ENCODE measurements around the gene TMPRSS12. TPM values are rescaled to one million over a fixed set of nuclear protein-coding genes. Genes with fewer than 3 reads are reported as not detected.
A peak's percentile ranks its signal among the peaks of the same experiment; 100 is the strongest.
"Not testable (repeated sequence)": the region's sequence is repeated elsewhere in the genome, so short reads cannot be mapped to it uniquely, and the experiment has no call there.

Gene TMPRSS12, protein sequence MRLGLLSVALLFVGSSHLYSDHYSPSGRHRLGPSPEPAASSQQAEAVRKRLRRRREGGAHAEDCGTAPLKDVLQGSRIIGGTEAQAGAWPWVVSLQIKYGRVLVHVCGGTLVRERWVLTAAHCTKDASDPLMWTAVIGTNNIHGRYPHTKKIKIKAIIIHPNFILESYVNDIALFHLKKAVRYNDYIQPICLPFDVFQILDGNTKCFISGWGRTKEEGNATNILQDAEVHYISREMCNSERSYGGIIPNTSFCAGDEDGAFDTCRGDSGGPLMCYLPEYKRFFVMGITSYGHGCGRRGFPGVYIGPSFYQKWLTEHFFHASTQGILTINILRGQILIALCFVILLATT
- under 1 TPM in 3 of 5 donors, not detected in 2; 0.08 to 0.18 (median 0.09) TPM for polyA plus RNA-seq (ENCODE audit: insufficient read depth in 1 of 5, insufficient read length in 5 of 5, low replicate concordance in 1 of 5)
- long read RNA-seq, donor 1, partial matches to known transcripts: 6 of 6 reads
- long read RNA-seq, donor 1, other reads (novel, unspliced or antisense): 0 of 6 reads
- long read RNA-seq, donor 2: 0 reads
- long read RNA-seq, donor 3: 0 reads
- long read RNA-seq, donor 4: 0 reads
- long read RNA-seq, donor 5: 0 reads
- long read RNA-seq, donor 6: 0 reads
- long read RNA-seq, donor 7: 0 reads
- long read RNA-seq, donor 8: 0 reads

DNA sequence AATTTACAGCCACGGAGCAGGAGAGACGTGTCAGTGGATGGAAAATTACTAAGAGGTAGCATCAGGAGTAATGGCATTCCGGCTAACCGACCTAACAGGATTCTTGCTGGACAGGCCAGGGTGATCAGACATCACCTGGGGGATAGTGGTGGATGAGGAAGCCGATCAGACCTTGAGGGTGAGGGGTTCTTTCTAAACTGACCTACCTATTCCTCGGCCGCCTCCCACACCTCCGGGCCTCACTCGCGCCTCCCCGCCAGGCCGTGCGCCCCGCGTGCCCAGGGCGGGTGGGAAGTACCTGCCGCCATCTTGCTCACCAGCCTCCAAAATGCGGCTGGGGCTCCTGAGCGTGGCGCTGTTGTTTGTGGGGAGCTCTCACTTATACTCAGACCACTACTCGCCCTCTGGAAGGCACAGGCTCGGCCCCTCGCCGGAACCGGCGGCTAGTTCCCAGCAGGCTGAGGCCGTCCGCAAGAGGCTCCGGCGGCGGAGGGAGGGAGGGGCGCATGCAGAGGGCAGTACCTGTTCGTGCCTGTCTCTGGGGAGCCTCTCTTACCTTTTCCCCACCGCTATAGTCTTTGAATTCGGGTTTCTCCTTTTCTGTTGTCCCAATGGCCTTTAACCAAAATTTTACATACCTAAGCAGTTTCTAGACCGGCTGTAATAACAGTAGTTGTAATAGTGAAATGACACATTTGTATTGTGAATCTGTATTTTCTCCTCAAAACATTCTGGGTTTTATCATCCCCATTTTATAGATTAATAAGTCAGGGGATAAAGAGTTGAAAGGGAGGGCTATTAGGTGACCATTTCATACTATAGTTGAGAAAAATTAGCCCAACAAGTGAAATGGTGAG lies at the start of gene TMPRSS12:
TSS of gene TMPRSS12 (plus strand) at position 290 of the 857 bp plus-strand sequence. CDS start at position 329, 39 bp downstream.
- DNase-seq: peak; percentile 21 to 26

DNA sequence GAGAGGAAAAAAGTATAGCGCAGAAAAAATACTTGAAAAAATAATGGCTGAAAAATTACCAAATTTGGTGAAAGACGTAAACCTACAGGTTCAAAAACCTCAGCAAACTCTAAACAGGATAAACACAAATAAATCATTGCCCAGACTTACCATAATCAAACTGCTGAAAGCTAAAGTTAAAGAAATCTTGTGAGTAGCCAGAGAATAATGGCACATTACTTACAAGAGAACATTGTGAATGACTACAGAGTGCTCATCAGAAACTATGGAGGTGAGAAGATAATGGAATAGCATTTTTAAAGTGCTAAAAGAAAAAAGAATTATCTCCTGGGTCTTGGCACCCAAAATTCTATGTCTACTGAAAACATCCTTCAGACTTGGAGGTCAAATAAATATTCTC lies 42.8 kb upstream of the TMPRSS12 start:
- no peak for DNase-seq

DNA sequence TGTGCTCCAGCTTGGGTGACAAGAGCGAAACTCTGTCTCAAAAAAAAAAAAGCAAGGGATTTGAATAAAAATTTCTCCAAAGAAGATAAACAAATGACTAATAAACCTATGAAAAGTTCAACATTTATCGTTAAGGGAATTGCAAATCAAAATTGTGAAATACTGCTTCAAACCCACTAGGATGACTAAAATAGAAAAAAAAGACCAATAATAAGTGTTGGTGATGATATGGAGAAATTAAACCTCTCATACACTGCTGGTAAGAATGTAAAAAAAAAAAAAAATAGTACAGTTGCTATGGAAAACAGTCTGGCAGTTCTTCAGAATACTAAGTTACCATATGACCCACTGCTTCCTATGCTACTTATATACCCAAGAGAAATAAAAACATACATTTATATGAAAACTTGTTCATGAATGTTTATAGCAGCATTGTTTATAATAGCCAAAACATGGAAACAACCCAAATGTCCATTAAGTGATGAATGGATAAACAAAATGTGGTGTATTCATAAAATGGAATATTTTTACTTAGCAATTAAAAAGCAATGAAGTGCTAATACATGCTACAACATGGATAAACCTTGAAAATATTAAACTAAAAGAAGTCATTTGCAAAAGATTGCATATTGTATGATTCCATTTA lies 39.4 kb upstream of the TMPRSS12 start:
- peak; percentile 32 for DNase-seq

DNA sequence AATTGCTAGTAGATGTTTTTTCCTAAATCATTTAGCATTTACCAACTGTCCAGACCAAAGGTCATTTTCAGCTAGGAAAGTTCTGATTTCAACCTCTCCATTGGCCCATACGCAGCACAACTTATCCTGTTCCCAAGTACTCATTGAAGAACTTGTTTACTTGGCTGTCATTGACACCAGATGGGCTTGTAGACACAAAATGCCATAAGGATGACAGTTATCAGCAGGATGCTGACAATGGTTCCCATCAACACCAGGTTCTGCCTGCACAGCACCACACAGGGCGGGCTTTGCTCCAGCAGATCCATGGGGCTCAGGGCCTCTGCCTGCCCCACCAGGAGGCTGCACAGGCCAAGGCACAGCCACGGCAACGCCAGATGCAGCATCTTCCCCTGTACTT lies 36.5 kb upstream of the TMPRSS12 start:
- DNase-seq: no peak

DNA sequence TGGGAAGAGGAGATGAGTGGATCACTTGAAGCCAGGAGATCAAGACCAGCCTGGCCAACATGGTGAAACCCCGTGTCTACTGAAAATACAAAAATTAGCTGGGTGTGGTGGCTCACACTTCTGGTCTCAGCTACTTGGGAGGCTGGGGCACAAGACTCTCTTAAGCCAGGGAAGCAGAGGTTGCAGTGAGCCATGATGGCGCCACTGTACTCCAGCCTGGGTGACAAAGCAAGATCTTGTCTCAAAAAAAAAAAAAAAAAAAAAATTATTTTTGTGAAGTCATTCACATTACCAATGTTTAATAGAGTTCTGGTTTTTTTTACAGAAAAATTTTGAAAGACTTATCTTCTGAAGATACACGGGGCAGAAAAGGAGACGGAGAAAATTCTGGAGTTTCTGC lies 33.6 kb upstream of the TMPRSS12 start:
- DNase-seq: not testable (repeated sequence)

DNA sequence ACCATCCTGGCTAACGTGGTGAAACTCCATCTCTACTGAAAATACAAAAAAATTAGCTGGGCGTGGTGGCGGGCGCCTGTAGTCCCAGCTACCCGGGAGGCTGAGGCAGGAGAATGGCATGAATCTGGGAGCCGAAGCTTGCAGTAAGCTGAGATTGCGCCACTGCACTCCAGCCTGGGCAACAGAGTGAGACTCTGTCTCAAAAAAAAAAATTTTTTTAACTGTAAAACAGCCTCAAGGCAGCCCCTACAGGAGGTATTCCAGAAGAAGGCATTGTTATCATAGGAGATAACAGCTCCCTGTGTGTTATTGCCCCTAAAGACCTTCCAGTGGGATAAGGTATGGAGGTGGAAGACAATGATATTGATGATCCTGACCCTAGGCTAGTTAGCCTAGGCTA lies 27.8 kb upstream of the TMPRSS12 start:
- not testable (repeated sequence) for DNase-seq

DNA sequence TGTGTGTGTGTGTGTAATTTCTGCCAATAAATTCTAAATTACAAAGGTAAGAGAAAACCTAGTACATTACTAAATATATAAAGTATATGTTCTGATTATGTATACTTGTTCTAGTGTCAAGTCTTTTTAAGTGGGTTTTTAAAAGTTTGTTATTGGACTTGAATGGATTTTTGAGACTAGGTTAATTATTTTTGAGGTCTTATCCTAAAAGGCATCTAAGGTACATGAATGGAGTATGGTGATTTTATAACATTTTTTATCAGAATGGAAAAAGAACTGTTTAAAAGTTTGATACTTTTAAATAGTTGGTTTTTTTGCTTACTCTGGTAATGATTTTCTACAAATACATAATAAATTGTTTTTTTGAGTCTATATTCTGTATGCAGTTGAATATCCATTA lies 22.5 kb upstream of the TMPRSS12 start:
- no peak for DNase-seq

DNA sequence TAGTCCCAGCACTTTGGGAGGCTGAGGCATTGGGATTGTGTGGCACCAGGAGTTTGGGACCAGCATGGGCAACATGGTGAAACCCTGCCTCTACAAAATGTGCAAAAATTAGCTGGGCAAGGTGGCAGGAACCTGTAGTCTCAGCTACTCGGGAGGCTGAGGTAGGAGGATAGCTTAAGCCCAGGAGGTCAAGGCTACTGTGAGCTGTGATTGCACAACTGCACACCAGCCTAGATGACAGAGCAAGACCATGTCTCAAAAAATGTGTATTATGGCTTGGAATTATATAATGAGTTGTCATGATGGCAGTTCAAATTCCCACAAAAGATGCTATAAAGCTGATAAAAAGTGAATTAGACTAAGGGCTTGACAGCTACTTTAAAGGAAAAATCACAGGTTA lies 20.6 kb upstream of the TMPRSS12 start:
- no peak for DNase-seq

DNA sequence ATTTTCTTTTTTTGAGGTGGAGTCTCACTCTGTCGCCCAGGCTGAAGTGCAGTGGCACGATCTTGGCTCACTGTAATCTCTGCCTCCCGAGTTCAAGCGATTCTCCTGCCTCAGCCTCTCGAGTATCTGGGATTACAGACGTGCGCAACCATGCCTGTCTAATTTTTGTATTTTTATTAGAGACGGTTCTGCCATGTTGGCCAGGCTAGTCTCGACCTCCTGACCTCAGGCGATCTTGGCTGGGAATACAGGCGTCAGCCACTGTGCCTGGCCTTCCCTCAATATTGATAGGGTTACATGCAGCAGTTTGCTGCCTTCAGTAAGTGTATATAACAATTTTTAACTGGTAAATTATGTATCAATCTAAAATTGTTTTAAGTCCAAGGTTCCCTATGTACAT lies 19.0 kb upstream of the TMPRSS12 start:
- not testable (repeated sequence) for DNase-seq

DNA sequence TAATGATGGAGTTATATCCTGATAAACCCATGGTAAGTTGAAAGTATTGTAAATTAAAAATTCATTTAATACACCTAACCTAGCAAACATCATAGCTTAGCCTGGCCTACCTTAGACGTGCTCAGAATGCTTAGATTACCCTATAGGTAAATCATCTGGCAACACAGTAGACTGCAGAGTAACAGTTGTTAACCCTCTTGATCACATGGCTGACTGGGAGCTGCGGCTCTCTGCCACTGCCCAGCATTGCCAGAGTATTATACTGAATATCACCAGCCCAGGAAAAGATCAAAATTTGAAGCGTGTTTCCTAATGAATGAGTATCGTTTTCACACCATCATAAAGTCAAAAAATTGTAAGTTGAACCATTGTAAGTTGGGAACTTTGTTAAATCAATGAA lies 17.8 kb upstream of the TMPRSS12 start:
- no peak for DNase-seq

DNA sequence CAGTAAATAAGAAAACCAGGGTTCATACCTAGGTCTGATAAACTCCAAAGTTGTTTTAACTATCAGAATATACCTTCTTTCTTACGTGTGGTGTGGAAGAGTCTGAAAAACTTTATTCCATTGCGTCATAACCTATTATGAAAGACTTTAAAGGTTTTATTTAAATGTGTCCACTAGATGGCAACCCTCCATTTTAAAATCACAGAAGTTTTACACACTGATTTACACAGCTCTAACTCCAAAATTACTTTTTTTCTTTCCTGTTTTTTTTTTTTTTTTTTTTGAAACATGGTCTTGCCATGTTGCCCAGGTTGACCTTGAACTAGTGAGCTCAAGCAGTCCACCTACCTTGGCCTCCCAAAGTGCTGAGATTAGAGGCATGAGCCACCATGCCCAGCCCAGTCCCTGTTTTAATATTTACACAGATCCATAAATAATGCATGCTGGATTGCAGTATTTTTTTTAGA lies 17.3 kb upstream of the TMPRSS12 start:
- DNase-seq: peak; percentile 71 to 79

DNA sequence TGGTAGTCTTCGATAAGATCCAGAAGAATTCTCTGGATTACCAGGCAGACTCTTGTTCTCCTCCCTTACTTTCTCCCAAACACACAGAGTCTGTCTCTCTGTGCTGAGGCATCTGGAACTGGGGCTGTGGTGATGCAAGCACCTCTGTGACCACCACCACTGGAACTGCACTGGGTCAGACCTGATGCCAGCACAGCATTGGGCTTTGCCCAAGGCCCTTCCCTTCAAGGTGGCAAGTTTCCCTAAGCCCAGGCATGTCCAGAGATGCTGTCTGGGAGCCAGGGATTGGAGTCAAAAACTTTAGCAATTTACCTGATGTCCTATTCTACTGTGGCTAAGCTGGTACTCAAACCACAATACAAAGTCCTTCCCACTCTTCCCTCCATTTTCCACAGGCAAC lies 14.6 kb upstream of the TMPRSS12 start:
- DNase-seq: no peak

DNA sequence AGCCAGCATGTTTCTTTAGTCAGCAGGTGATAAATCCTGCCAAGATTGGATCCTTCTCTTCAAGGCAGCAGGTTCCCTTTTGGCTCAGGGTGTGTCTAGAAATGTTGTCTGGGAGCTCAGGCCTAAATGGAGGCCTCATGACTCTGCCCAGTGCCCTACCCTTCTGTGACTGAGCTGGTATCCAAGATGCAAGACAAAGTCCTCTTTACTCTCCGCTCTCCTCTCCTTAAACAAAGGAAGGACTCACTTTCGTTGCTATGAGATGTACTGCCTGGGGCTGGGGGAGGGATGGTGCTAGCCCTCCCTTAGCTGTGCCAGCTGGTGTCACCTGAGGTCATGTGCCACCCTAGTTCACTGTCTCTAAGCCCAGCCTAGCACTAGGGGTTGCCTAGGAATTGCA lies 13.8 kb upstream of the TMPRSS12 start:
- no peak for DNase-seq

DNA sequence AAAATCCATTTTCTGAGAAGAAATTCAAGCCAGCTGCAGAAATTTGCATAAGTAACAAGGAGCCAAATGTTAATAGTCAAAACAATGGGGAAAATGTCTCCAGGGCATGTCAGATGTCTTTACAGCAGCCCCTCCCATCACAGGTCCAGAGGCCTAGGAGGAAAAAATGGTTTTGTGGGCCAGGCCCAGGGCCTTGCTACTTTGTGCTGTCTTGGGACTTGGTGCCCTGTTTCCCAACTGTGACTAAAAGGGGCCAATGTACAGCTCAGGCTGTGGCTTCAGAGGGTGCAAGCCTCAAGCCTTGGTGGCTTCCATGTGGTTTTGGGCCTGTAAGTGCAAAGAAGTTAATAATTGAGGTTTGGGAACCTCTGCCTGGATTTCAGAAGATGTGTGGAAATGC lies 8.9 kb upstream of the TMPRSS12 start:
- not testable (repeated sequence) for DNase-seq

DNA sequence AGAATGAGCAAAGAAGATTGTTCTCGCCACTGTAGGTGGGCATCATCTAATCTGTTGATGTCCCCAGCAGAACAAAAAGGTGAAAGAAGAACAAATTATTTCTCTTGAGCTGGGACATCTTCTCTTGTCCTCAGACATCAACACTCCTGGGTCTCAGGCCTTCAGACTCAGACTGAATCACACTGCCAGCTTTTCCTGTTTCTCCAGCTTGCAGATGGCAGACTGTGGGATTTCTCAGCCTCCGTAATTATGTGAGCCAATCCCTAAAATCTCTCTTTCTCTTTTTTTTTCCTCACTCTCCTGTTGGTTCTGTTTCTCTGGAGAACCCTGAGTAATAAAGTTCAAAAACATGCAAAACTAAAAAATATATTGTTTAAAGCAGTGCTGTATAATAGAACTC lies 3.7 kb upstream of the TMPRSS12 start:
- no peak for DNase-seq

DNA sequence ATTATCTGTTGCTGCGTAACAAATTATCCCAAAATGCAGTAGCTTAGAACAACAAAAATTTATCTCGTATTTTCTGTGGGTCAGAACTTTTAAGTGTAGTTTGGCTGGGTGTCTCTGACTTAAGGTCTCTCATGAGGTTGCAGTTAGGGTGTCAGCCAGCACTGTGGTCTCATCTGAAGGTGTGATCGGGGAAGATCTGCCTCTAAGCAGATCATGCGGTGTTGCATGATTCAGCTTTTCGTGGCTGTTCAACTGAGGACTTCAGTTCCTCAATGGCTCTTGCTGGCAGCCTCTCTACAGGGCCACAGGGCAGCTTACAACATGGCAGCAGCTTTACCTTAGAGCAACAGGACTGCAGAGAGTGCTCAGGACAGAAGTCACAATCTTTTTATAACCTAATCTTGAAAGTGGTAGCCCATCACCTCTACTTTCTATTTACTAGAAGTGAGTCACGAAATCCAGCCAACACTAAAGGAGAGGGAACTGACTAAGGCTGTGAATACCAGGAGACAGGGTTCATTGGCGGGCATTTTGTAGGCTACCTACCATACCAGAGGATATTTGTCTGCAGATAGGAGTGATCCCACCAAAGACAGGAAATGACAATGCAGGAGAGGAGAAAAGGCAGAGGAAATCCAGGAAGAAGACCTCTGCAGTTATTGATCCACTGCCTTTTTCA lies 1.8 kb upstream of the TMPRSS12 start:
- DNase-seq: no peak

DNA sequence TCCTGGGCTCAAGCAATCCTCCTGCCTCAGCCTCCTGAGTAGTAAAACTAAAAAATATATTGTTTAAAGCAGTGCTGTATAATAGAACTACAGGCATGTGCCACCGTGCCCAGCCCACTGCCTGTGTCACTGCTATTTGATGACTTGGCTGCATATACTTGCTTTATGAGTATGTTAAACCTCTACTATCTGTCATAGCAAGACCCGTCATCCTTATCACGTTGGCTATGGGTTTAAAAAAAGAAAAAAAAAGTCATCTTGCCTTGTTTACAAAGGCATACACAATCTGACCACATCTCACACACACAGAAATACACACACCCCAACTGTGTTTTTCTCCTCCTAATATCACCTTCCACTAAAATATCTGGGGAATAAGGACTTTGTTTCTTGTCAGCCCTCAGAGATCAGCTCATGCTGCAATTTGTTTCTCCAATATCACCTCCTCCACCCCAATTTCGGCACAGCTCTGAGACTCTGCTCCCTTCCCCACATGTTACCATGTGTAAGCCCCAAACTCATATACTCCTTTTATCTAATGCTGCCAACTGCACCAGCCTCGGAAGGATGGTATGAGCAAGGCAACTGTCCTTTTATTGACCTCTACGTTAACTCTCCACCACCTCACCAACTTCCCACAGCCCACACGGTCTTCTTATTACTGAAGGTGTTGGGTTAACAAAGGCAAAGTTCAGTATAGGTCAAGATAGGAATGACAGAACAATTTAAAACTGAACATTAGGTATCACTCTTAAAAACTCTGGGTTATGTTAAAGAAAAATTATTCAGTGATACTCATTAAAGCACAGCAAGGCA lies 802 bp upstream of the TMPRSS12 start:
- no peak for DNase-seq

DNA sequence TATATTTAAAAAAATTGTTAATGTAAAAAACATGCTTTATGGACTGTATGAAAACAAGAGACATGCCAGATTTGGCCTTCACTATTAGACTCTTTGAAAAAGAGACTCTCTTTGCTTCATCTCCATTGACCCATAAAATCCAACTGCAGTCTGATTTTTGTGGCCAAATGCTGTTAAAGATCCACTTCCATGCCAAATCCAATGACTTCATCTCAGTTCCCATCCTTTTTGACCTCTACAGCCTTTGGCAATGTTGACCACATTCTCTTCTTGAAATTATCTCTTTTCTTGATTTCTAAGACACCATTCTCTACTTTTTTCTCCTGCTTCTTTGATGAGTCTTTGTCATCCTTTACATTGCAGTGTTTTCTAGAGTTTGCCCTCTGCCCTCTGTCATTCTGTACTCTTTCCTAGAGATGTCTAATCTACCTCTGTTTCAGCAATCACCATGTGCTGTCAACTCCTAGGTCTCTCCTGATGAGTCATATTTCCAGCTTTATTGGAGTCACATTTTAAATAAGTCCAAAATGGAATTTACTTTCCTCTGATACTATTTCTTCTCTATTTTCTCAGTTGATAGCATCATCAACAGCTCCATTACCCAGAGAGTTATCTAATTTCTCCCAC lies 2.4 kb downstream of the TMPRSS12 start:
- DNase-seq: no peak

DNA sequence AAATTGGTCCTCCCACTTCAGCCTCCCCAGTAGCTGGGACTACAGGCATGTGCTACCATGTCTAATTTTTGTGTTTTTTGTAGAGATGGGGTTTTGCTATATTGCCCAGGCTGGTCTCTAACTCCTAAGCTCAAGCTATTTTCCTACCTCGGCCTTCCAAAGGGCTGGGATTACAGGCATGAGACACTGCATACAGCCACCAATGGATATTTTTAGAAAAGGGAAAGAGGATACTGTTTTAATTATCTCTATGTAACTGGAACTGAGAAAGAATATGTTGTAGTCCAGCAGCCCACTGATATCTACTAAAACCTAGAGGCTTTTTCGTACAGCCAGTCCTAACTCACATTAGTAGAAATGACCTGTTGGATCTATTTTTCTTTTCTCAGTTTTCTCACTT lies 6.2 kb downstream of the TMPRSS12 start:
- no peak for DNase-seq

DNA sequence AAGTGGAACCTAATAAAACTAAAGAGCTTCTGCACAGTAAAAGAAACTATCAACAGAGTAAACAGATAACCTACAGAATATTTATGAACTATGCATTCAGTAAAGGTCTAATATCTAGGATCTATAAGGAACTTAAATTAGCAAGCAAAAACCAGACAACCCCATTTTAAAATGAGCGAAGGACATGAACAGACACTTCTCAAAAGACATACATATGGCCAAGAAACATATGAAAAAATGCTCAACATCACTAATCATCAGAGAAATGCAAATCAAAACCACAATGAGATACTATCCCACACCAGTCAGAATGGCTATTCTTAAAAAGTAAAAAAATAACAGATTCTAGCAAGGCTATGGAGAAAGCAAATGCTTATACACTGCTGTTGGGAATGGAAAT lies 12.5 kb downstream of the TMPRSS12 start:
- DNase-seq: not testable (repeated sequence)
